Central memory CD8-positive, alpha-beta T cell (primary cell): ENCODE data around the gene SNX33.
"Not testable (repeated sequence)": the region's sequence is repeated elsewhere in the genome, so short reads cannot be mapped to it uniquely, and the experiment has no call there.

ENCODE experiments used
- ATAC-seq: fragments of 150-1000 bp; cut with Tn5 transposase; replicated peaks from 2 replicates; pipeline ENCODE4 v1.10.0; 2022; ENCODE audit warnings: mild to moderate bottlenecking, moderate FRiP score, moderate number of reproducible peaks; ENCODE audit not compliant: poor library complexity, severe bottlenecking; ENCODE audit errors: extremely low read depth
- DNase-seq, 2 donors: peaks; one replicate each; pipeline ENCODE4 v3.0.0; 2021; ENCODE audit warnings: low spot score in 2 of 2
- H3K27ac Mint-ChIP-seq: one replicate; pipeline ENCODE4 v1.8.0; 2022; ENCODE audit warnings: low read depth, mild to moderate bottlenecking, moderate library complexity, mixed read lengths
- H3K27me3 Mint-ChIP-seq: one replicate; pipeline ENCODE4 v1.8.0; 2022; ENCODE audit warnings: mixed read lengths
- H3K36me3 Mint-ChIP-seq: one replicate; pipeline ENCODE4 v1.8.0; 2022; ENCODE audit warnings: mild to moderate bottlenecking, moderate library complexity, mixed read lengths; ENCODE audit not compliant: insufficient read depth
- H3K4me1 Mint-ChIP-seq: one replicate; pipeline ENCODE4 v1.8.0; 2022; ENCODE audit warnings: mixed read lengths
- H3K4me3 Mint-ChIP-seq: one replicate; pipeline ENCODE4 v1.8.0; 2022; ENCODE audit warnings: mild to moderate bottlenecking, moderate library complexity, mixed read lengths
- H3K9me3 Mint-ChIP-seq: one replicate; pipeline ENCODE4 v1.8.0; 2022; ENCODE audit warnings: mixed read lengths

SNX33 gene

DNA sequence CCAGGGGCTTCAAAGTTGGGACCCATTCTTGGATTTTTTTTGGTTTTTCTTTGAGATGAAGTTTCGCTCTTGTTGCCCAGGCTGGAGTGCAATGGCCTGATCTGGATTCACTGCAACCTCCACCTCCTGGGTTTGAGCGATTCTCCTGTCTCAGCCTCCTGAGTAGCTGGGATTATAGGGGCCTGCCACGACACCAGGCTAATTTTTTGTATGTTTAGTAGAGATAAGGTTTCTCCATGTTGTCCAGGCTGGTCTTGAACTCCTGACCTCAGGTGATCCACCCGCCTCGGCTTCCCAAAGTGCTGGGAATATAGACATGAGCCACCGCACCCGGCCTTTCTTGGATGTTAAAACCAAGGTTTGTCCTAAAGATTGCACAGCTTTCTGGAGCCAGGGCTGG lies 13.8 kb upstream of the SNX33 start:
- peaks cover 24% of the 10 kb centered on the region for H3K4me1 Mint-ChIP-seq
- H3K4me3 Mint-ChIP-seq, H3K27ac Mint-ChIP-seq, DNase-seq, ATAC-seq, H3K36me3 Mint-ChIP-seq, H3K27me3 Mint-ChIP-seq, H3K9me3 Mint-ChIP-seq: not testable (repeated sequence)

- Mint-ChIP-seq H3K9me3 (no peaks in the 10 kb centered on the region), H3K27ac (no peak overlapping the region), H3K36me3 (peaks cover 19% of the 10 kb centered on the region), H3K4me1 (peaks cover 37% of the 10 kb centered on the region), H3K4me3 (no peak overlapping the region), H3K27me3 (no peaks in the 10 kb centered on the region)
- ATAC-seq (no peak), DNase-seq (no peak)
Measured at GRCh38 chr15:75636026-75636425, 11.7 kb upstream of the SNX33 start.

DNA sequence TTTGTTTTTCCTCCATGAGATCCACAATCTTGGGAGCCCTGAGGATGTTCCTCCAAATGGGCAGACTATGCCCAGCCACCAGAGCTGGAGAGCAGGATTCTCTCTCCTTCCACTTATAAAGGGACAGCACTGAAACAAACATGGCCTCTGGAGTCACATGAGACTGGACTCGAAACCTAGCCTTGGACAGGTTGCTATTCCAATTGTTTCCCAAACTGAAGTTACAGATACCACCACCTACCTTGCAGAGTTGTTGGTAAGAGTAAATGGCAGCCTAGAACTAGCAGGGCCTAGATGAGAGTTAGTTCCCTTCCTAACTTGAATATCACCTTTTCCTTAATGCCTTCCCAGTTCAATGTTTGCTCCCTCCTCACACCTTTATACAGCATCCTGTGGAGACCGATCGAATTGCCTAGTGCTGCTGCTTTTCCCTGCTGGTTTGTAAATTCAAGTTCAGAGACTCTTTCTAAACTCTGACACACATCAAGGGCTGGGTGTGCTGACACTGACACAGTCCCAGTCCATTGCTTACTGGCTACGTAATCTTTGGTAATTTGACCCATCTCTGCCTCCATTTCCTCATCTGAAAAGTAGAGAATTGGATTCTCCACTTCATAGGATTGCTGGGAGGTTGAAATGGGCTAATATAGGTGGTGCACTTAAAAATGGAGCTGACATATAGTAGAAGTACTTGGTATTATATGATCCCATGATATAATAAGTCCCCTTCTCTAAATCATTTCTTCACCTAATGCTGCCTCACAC lies 10.3 kb upstream of the SNX33 start:
- Mint-ChIP-seq H3K9me3 (no peaks in the 10 kb centered on the region), H3K27me3 (no peaks in the 10 kb centered on the region), H3K36me3 (peaks cover 19% of the 10 kb centered on the region), H3K27ac (no peak overlapping the region), H3K4me3 (peak overlapping the region; percentile 88), H3K4me1 (peaks cover 39% of the 10 kb centered on the region)
- DNase-seq (no peak), ATAC-seq (no peak)

DNA sequence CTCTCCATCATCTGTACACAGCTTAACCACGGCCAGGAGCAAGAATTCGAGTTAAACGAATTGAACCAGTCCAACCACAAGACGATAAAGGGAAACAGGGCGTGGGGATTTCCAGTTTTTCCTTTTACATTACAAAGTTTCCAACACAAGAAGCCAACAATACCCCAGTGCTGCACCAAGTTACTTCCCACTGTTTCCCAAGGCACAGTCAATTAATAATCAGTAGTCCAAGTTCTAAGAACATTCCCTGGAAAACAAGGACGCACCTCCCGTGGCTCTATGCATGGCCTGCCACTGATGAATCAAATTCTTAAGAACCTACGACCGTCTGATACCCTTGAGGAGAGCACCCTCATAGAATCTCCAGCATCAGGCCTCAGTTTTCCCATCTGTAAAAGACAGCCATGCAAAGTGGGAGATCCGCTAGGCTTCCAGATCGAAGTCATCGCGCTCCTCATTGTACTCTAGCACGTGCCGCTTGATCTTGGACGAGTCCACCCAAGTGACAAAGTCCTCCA lies 8.5 kb upstream of the SNX33 start:
- Mint-ChIP-seq H3K4me1 (peaks cover 39% of the 10 kb centered on the region), H3K27ac (peak overlapping the region; percentile 85), H3K9me3 (no peaks in the 10 kb centered on the region), H3K36me3 (peaks cover 19% of the 10 kb centered on the region), H3K27me3 (no peaks in the 10 kb centered on the region), H3K4me3 (peak overlapping the region; percentile 88)
- no peak for ATAC-seq
- DNase-seq, result no peak

DNA sequence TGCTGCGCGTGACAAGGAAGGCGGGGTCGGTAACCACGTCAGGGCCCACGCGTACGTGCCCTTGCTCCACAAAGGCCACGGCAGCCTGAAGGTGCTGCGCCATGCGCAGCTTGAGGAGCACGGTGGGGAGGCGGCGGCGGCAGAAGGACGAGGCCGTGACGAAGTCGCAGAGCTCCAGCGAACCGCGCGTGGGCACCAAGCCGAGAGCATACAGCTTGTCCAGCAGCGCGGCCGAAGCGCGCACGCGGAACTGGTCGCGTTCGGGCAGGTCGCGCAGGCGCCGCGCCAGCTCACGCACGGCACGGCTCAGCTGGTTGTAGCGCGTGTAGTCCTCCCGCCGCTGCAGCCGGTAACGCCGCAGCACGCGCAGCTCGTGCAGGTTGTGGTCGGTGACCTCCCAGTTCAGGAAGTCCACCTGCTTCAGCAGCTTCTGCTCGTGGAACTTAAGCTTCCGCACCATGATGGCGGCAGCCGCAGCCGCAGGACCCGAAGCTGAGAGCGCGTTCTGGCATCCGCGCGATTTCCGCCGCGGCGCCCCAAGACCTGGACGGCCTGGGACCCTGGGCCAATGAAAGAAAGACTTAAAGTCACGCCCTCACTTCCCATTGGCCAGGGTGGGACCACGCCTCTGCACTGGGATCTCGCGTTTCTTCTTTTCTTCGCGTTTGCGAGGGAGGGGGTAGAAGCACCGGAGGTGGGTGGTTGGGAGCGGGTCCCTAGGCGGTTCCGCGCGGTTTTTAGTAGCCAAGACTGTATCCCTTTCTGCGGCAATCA lies 7.8 kb upstream of the SNX33 start, which contains the start of gene IMP3:
IMP3 (minus strand) TSS at position 516 of the 774 bp plus-strand sequence; CDS start at position 460, 56 bp downstream.
- ATAC-seq, result peak; percentile 95
- H3K4me1 Mint-ChIP-seq, result peaks cover 39% of the 10 kb centered on the region
- H3K9me3 Mint-ChIP-seq, result no peaks in the 10 kb centered on the region
- peak; percentile 79 to 91 for DNase-seq
- peak within 1 kb of the TSS; percentile 88 for H3K4me3 Mint-ChIP-seq
- peaks cover 17% of the 10 kb centered on the region for H3K36me3 Mint-ChIP-seq
- H3K27me3 Mint-ChIP-seq, result no peaks in the 10 kb centered on the region
- H3K27ac Mint-ChIP-seq, result peak within 1 kb of the TSS; percentile 85

DNA sequence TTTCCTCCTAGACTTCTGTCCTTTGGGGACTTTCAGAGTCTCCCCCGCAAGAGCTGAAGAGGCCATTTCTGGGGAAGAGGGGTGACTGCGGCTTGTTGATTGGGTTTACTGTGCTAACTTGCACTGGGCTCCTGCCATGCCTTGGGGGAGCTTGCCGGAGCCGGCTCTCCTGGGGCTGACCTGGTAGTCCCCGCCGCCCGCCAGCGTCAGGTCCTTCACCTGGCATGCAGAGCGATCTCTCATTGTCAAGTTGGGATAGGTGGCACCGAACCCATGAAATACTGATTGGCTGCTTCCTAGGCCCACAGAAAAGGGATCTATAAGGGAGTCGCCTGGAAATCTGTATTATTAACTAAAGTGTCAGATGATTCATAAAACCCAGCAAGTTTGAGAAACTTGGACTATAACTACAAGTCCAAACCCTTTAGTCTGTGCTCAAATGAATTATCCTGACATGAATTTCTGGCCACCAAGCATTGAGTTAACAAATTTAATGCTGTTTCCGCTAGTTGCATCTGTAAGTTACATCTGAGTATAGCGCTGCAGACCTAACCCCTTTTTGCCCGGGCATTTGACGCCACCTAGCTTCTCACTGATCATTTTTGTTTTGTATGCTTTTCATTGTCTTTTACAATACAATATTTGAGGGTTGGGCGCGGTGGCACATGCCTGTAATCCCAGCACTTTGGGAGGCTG lies 7.1 kb upstream of the SNX33 start:
- H3K9me3 Mint-ChIP-seq, result no peaks in the 10 kb centered on the region
- ATAC-seq, result peak; percentile 53
- peak overlapping the region; percentile 85 for H3K27ac Mint-ChIP-seq
- no peaks in the 10 kb centered on the region for H3K27me3 Mint-ChIP-seq
- peak in 1 of 2 donors; percentile 34 for DNase-seq
- peaks cover 17% of the 10 kb centered on the region for H3K36me3 Mint-ChIP-seq
- H3K4me3 Mint-ChIP-seq, result peak overlapping the region; percentile 88
- H3K4me1 Mint-ChIP-seq, result peaks cover 39% of the 10 kb centered on the region

- peak overlapping the region; percentile 85 for H3K27ac Mint-ChIP-seq
- peaks cover 39% of the 10 kb centered on the region for H3K4me1 Mint-ChIP-seq
- peak overlapping the region; percentile 88 for H3K4me3 Mint-ChIP-seq
- DNase-seq (no peak), ATAC-seq (no peak)
- H3K27me3 Mint-ChIP-seq, result no peaks in the 10 kb centered on the region
- peaks cover 17% of the 10 kb centered on the region for H3K36me3 Mint-ChIP-seq
- no peaks in the 10 kb centered on the region for H3K9me3 Mint-ChIP-seq
Measured at GRCh38 chr15:75641179-75641503, 6.6 kb upstream of the SNX33 start.

GRCh38 chr15:75641603-75642002 lies 6.1 kb upstream of the SNX33 start:
- Mint-ChIP-seq H3K36me3 (peaks cover 14% of the 10 kb centered on the region), H3K4me1 (peaks cover 42% of the 10 kb centered on the region), H3K9me3 (no peaks in the 10 kb centered on the region), H3K27ac (no peak overlapping the region), H3K4me3 (no peak overlapping the region), H3K27me3 (no peaks in the 10 kb centered on the region)
- ATAC-seq (no peak), DNase-seq (no peak)

GRCh38 chr15:75644376-75644775 lies 3.3 kb upstream of the SNX33 start:
- peaks cover 9% of the 10 kb centered on the region for H3K36me3 Mint-ChIP-seq

GRCh38 chr15:75646112-75646943 lies 1.4 kb upstream of the SNX33 start:
- H3K4me3 Mint-ChIP-seq, result peak overlapping the region; percentile 80
- DNase-seq (no peak), ATAC-seq (no peak)
- H3K36me3 Mint-ChIP-seq, result no peaks in the 10 kb centered on the region
- peak overlapping the region; percentile 50 for H3K27ac Mint-ChIP-seq
- no peaks in the 10 kb centered on the region for H3K9me3 Mint-ChIP-seq
- peaks cover 41% of the 10 kb centered on the region for H3K4me1 Mint-ChIP-seq
- H3K27me3 Mint-ChIP-seq, result no peaks in the 10 kb centered on the region

More at GRCh38 chr15:75644376-75644775, 3.3 kb upstream of the SNX33 start:
- ATAC-seq (no peak), DNase-seq (no peak)
- Mint-ChIP-seq H3K9me3 (no peaks in the 10 kb centered on the region), H3K27ac (no peak overlapping the region), H3K27me3 (no peaks in the 10 kb centered on the region), H3K4me3 (no peak overlapping the region), H3K4me1 (peaks cover 32% of the 10 kb centered on the region)

GRCh38 chr15:75646944-75647364 lies 758 bp upstream of the SNX33 start:
- peak overlapping the region; percentile 50 for H3K27ac Mint-ChIP-seq
- H3K9me3 Mint-ChIP-seq, result no peaks in the 10 kb centered on the region
- H3K27me3 Mint-ChIP-seq, result no peaks in the 10 kb centered on the region
- H3K4me3 Mint-ChIP-seq, result peak overlapping the region; percentile 80
- ATAC-seq (no peak), DNase-seq (no peak)
- H3K4me1 Mint-ChIP-seq, result peaks cover 47% of the 10 kb centered on the region
- no peaks in the 10 kb centered on the region for H3K36me3 Mint-ChIP-seq
